GM12801 (cell line): Measurements from ENCODE around the gene EIF4H.

Source experiments
- CTCF ChIP-seq: IDR thresholded peaks from one replicate; pipeline ENCODE4 v1.5.1; 2011; ENCODE audit warnings: control low read depth; ENCODE audit not compliant: insufficient read length; ENCODE audit errors: extremely low read depth

EIF4H gene

GRCh38 chr7:74178632-74179031, 4.5 kb downstream of the EIF4H start:
- no peak for TF ChIP-seq CTCF

DNA sequence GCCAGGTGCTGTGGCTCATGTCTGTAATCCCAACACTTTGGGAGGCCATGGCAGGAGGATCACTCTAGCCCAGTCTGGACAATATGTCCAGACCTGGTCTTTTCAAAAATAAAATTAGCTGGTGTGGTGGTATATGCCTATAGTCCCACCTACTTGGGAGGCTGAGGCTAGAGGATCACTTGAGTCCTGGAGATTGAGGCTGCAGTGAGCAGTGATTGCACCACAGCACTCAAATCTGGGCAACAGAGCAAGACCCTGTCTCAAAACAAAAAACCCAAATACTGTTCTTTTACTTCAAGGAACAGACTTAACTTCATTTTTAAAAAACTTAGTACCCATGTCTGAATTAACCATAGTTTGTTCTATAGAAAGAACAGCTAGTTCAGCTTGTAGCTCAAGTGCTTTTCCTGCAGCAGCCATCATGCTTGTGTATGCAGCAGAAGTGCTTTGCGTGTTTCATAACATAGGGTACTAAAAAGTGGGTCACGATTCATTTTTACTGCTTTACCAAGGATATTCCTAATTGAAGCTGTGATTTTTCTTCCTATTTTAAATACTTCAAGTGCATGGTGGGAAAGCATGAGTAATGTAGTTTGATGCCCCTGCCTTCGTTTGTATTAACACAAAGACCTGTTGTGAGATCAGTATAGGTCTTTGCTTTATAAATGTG, 5.9 kb downstream of the EIF4H start:
- TF ChIP-seq CTCF, result no peak

GRCh38 chr7:74180866-74181265, 6.7 kb downstream of the EIF4H start:
- no peak for TF ChIP-seq CTCF

DNA sequence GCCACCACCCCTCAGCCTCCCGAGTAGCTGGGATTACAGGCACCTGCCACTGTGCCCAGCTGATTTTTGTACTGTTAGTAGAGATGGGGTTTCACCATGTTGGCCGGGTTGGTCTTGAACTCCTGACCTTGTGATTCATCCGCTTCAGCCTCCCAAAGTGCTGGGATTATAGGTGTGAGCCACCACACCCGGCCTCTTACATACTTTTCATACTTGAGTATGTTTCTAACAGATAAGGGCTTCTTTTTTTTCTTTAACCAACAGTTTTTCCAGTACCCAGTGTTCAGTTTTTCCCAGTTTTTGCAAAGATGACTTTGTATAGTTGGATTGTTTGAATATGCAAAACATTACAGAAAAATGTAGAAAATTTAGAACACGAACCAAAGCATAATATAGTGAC, 7.7 kb downstream of the EIF4H start:
- no peak for TF ChIP-seq CTCF

DNA sequence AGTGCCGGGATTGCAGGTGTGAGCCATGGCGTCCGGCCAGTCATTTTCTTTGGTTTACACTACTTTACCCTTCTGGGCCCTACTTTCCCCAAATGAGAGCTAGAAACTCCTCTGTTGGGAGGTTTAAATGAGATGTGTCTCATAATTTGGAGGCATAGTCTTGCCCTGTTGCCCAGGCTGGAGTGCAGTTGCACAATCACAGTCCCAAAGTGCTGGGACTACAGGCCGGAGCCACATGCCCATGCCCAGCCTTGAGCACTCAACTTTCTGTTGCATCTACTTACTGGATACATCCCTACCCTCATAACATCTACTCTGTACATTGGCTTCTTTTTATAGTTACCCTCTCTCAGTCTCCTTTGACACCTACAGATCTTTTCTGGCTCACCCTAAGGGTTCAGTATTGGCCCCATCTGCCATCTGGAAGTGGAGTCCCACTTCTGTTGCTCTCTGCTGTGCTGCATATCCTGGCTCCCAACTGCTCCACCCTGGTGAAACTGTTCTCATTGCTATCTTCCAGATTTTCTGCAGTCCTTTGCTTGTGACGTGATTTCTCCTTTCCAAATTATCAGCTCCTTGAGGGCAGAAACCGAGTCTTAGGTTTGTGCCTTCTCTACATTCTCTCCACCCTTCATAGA, 8.4 kb downstream of the EIF4H start:
- TF ChIP-seq CTCF, result no peak

GRCh38 chr7:74183142-74183541, 9.0 kb downstream of the EIF4H start:
- TF ChIP-seq CTCF, result no peak

- no peak for TF ChIP-seq CTCF
These were observed 9.7 kb downstream of the EIF4H start for GRCh38 chr7:74183653-74184450.
